ENCODE data around the gene SYTL5.

- TF ChIP-seq CTCF (IDR thresholded peaks at IDR 0.05) (no peak), POLR2A (IDR thresholded peaks at IDR 0.05) (no peak), POLR2AphosphoS5 (IDR thresholded peaks at IDR 0.05) (no peak)
Measured at GRCh38 chrX:38103857-38104812, 97.8 kb downstream of the SYTL5 start.
